Measurements from ENCODE around the gene PFKFB3.
"Not testable (repeated sequence)": the region's sequence is repeated elsewhere in the genome, so short reads cannot be mapped to it uniquely, and the experiment has no call there.

- not testable (repeated sequence) for TF ChIP-seq CTCF (IDR thresholded peaks at IDR 0.05; ENCODE audit: low read length); EZH2 (IDR thresholded peaks at IDR 0.05; ENCODE audit: borderline replicate concordance, low read length)
Measured at GRCh38 chr10:6238587-6239212, 36.0 kb downstream of the PFKFB3 start.
